Skin of body (tissue), 2 donors: ENCODE data around the gene TEC. TPM values are rescaled to one million over a fixed set of nuclear protein-coding genes. Genes with fewer than 3 reads are reported as not detected.
A peak's percentile ranks its signal among the peaks of the same experiment; 100 is the strongest.
"Not testable (repeated sequence)": the region's sequence is repeated elsewhere in the genome, so short reads cannot be mapped to it uniquely, and the experiment has no call there.

Source experiments
- DNase-seq: peaks from one replicate; lab custom pipeline; 2025; lab: John Stamatoyannopoulos, UW
- total RNA-seq: library from RNA; depleted of rRNA; stranded (reverse); fragments of >200 nt; gene quantifications from one replicate; pipeline ENCODE4 v1.2.3, GENCODE V29; 2014

TEC gene
- 5.5 TPM for total RNA-seq

DNA sequence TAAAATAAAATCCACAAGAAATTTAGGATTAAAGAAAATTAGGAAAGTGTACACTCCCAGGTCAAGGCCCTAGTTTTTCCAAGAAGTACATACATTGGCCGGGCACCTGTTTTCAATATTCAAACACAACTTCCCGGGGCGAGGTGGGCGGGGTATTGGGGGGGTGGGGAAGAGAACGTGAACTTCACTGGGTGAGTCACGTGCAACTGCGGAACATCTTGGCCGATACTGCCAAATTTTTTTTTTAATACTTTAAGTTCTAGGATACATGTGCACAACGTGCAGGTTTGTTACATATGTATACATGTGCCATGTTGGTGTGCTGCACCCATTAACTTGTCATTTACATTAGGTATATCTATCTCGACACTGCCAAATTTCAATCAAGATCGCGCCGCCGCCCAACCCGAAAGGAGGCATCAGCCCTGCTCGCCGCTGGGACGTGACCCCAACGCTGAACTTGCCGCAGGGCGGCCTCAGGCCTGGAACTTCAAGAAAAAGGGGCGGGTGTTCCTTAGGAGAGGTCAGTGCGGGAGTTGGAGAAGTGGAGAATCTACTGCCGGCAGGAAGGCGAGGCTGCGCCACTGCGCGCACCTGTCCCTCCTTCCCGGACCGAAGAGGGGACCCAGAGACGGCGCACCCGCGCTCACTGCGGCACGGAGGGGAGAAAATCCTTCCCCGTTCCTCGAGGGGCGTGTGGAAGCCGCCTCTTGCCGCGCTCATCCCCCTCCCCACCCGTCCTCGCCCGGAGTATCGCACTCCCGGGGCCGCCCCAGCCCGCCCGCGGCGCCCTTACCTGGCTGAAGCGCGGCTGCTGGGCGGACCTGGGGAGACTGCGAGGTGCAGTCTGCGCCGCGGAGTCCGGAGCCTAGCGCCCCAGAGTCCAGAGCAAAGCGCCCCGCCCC, at the start of gene TEC:
TSS of gene TEC (minus strand) at position 883 of the 905 bp plus-strand sequence. CDS start 41,224 bp downstream, outside the sequence.
- DNase-seq, result no peak

- peak; percentile 39 for DNase-seq
Measured at GRCh38 chr4:48315728-48316630, 46.3 kb upstream of the TEC start.

DNA sequence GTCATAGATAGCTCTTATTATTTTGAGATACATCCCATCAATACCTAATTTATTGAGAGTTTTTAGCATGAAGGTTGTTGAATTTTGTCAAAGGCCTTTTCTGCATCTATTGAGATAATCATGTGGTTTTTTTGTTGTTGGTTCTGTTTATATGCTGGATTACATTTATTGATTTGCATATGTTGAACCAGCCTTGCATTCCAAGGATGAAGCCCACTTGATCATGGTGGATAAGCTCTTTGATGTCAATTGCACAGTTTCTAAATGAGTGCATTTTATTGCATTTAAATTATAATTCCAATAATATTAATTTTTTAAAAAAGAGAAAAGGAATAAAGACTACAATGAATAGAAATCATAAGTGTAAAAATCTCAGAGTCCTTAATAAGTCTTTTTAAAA, 45.1 kb upstream of the TEC start:
- DNase-seq, result not testable (repeated sequence)

GRCh38 chr4:48311896-48312295, 42.3 kb upstream of the TEC start:
- no peak for DNase-seq

GRCh38 chr4:48308901-48309300, 39.3 kb upstream of the TEC start:
- no peak for DNase-seq

DNA sequence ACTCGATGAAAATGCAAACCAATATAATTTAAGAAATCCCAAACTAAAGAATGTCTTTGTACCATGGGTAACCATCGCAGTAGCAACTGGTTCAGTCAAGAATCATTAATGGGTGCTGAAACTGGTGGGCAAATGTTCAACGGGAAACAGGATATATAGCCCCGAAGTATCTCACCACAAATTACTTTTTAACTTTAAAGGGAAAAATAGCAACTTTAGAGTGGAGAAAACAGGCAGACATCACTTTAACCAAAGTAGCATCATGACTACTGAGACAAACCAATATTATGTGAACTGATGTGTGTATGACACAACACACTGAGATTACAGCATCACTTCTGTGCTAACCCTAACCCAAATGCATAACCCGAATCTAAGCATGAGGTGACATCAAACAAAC, 37.9 kb upstream of the TEC start:
- no peak for DNase-seq

DNA sequence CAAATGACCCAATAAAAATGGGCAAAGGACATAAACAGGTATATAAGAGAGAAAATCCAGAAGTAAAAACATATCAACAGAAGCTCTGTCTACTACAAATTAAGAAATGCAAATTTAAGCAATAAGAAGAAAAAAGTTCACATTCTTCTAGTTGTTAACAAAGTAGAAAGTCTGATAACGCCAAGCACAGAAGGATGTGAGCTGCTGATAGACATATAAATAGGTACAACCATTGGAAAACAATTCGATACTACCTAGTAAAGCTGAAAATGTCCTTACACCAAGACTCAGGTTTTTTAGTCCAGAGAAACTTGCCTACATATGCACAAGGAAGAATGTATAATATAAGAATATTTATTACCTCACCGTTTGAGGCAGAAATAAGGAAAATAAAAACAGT, 35.9 kb upstream of the TEC start:
- no peak for DNase-seq

- no peak for DNase-seq
Measured at GRCh38 chr4:48300004-48300403, 30.4 kb upstream of the TEC start.

GRCh38 chr4:48299560-48299959, 29.9 kb upstream of the TEC start:
- no peak for DNase-seq

GRCh38 chr4:48297256-48297846, 27.7 kb upstream of the TEC start:
- DNase-seq, result no peak

- DNase-seq, result no peak
Measured at GRCh38 chr4:48296365-48296764, 26.7 kb upstream of the TEC start.

- no peak for DNase-seq
Measured at GRCh38 chr4:48295116-48295515, 25.5 kb upstream of the TEC start.

GRCh38 chr4:48292218-48292790, 22.7 kb upstream of the TEC start:
- DNase-seq, result not testable (repeated sequence)

DNA sequence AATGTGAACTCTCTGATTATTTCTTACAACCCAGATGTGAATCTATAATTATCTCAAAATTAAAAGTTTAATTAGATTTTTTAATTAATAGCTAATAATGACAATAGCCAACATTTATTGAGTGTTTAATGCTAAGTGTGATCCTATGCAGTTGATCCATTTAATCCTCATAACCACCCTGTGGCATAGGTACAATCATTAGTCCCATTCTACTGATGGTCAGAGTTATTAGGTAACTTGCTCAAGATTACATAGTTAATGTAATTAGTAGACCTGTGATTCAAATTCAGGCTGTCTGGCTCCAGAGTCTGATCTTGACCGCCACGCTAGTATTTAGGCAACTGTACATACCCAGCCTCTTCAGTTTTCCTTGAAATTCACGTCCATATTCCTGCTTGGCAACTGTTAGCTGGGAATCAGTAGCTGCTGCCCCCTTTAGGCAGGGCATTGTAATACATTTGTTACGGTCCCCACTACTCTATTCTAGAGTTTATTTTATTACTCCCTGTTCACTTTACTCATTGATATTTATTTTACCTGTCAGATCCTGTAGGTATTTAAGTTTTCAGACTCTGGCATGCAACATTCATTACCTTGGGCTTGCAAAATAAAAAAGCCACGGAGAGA, 20.6 kb upstream of the TEC start:
- DNase-seq, result no peak

- not testable (repeated sequence) for DNase-seq
Measured at GRCh38 chr4:48286060-48286459, 16.4 kb upstream of the TEC start.

DNA sequence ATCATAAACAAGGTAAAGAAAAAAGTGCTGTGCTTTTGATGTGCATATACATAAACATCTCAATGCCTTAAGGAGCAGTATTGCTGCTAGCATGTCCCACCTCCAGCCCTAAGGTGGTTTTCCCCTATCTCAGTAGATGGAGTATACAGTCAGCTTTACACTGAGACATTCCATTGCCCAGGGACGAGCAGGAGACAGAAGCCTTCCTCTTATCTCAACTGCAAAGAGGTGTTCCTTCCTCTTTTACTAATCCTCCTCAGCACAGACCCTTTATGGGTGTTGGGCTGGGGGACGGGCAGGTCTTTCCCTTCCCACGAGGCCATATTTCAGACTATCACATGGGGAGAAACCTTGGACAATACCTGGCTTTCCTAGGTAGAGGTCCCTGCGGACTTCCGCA, 16.0 kb upstream of the TEC start:
- DNase-seq, result not testable (repeated sequence)

- no peak for DNase-seq
Measured at GRCh38 chr4:48275686-48276085, 6.0 kb upstream of the TEC start.

GRCh38 chr4:48275247-48275646, 5.6 kb upstream of the TEC start:
- DNase-seq, result no peak

DNA sequence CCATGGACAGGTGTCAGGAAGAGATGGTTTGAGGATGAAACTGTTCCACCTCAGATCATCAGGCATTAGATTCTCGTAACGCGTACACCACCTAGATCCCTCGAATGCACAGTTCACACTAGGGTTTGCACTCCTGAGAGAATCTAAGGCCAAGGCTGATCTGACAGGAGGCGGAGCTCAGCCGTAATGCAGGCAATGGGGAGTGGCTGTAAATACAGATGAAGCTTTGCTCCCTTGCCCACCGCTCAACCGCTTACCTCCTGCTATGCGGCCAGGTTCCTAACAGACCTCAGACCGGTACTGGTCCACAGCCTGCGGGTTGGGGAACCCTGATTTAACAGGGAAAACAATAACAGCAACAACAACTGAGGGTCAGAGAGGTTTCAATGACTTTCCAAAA, 2.0 kb upstream of the TEC start:
- no peak for DNase-seq

- DNase-seq, result no peak
Measured at GRCh38 chr4:48270951-48271473, 1.4 kb upstream of the TEC start.

GRCh38 chr4:48270523-48270897, 872 bp upstream of the TEC start:
- no peak for DNase-seq
